ENCODE measurements around the gene LRRC47.

Gene LRRC47

GRCh38 chr1:3756394-3756793, 39.9 kb downstream of the LRRC47 start:
- no peak for TF ChIP-seq CTCF (IDR thresholded peaks at IDR 0.05; ENCODE audit: low read length)
- no peak for TF ChIP-seq EZH2phosphoT487 (IDR thresholded peaks at IDR 0.05; ENCODE audit: low read length)
- TF ChIP-seq EZH2 (optimal IDR thresholded peaks at IDR 0.05; ENCODE audit: low read depth, low read length), result no peak
- no peaks in the 10 kb centered on the region for H3K9me2 ChIP-seq (replicated peaks; ENCODE audit: insufficient read depth, low read length)
- H3K4me3 ChIP-seq (ENCODE audit: low read length), result no peak overlapping the region
- H3K4me1 ChIP-seq (ENCODE audit: low read length), result no peaks in the 10 kb centered on the region
- H3F3A ChIP-seq (ENCODE audit: insufficient read depth, low read length), result no peaks in the 10 kb centered on the region
- no peak overlapping the region for H3K9ac ChIP-seq (ENCODE audit: low read length)
- no peaks in the 10 kb centered on the region for H3K36me3 ChIP-seq (replicated peaks; ENCODE audit: insufficient read depth, low read length)
- no peak overlapping the region for H2AFZ ChIP-seq (ENCODE audit: low read length)
- no peak overlapping the region for H3K27ac ChIP-seq (ENCODE audit: low read length)
- H3K9me3 ChIP-seq (replicated peaks; ENCODE audit: insufficient read depth, low read length), result no peaks in the 10 kb centered on the region
- H3K4me2 ChIP-seq (ENCODE audit: low read depth, low read length), result no peak overlapping the region
- no peaks in the 10 kb centered on the region for H3K79me2 ChIP-seq (ENCODE audit: low read length)
- H4K20me1 ChIP-seq (ENCODE audit: insufficient read depth, low read length), result no peaks in the 10 kb centered on the region
- peaks cover 79% of the 10 kb centered on the region for H3K27me3 ChIP-seq (replicated peaks; ENCODE audit: insufficient read depth, low read length)
- DNase-seq, result no peak

- Histone ChIP-seq H3K4me1 (ENCODE audit: low read length) (no peaks in the 10 kb centered on the region), H3K9me3 (replicated peaks; ENCODE audit: insufficient read depth, low read length) (no peaks in the 10 kb centered on the region), H3K36me3 (replicated peaks; ENCODE audit: insufficient read depth, low read length) (no peaks in the 10 kb centered on the region), H3K9me2 (replicated peaks; ENCODE audit: insufficient read depth, low read length) (no peaks in the 10 kb centered on the region), H3K27me3 (replicated peaks; ENCODE audit: insufficient read depth, low read length) (peaks cover 75% of the 10 kb centered on the region), H2AFZ (ENCODE audit: low read length) (no peak overlapping the region), H3K9ac (ENCODE audit: low read length) (no peak overlapping the region), H3K27ac (ENCODE audit: low read length) (no peak overlapping the region), H3K4me3 (ENCODE audit: low read length) (no peak overlapping the region), H3K79me2 (ENCODE audit: low read length) (no peaks in the 10 kb centered on the region), H4K20me1 (ENCODE audit: insufficient read depth, low read length) (no peaks in the 10 kb centered on the region), H3K4me2 (ENCODE audit: low read depth, low read length) (no peak overlapping the region), H3F3A (ENCODE audit: insufficient read depth, low read length) (no peaks in the 10 kb centered on the region)
- no peak for TF ChIP-seq EZH2 (optimal IDR thresholded peaks at IDR 0.05; ENCODE audit: low read depth, low read length)
- no peak for TF ChIP-seq EZH2phosphoT487 (IDR thresholded peaks at IDR 0.05; ENCODE audit: low read length)
- no peak for TF ChIP-seq CTCF (IDR thresholded peaks at IDR 0.05; ENCODE audit: low read length)
- no peak for DNase-seq
Observed at GRCh38 chr1:3753656-3754454, 42.4 kb downstream of the LRRC47 start.

- H3K9me3 ChIP-seq (replicated peaks; ENCODE audit: insufficient read depth, low read length), result no peaks in the 10 kb centered on the region
- H4K20me1 ChIP-seq (ENCODE audit: insufficient read depth, low read length), result no peaks in the 10 kb centered on the region
- no peaks in the 10 kb centered on the region for H3K79me2 ChIP-seq (ENCODE audit: low read length)
- peak within 1 kb of the TSS; percentile 10; the same call in 1 of the 2 replicates for H3K4me2 ChIP-seq (ENCODE audit: low read depth, low read length)
- TF ChIP-seq EZH2 (optimal IDR thresholded peaks at IDR 0.05; ENCODE audit: low read depth, low read length) (no peak), EZH2phosphoT487 (IDR thresholded peaks at IDR 0.05; ENCODE audit: low read length) (no peak), CTCF (IDR thresholded peaks at IDR 0.05; ENCODE audit: low read length) (no peak)
- no peak within 1 kb of the TSS for H3K27ac ChIP-seq (ENCODE audit: low read length)
- H3K9ac ChIP-seq (ENCODE audit: low read length), result no peak within 1 kb of the TSS
- no peak within 1 kb of the TSS for H2AFZ ChIP-seq (ENCODE audit: low read length)
- H3K27me3 ChIP-seq (replicated peaks; ENCODE audit: insufficient read depth, low read length), result peaks cover 75% of the 10 kb centered on the region
- H3K4me1 ChIP-seq (ENCODE audit: low read length), result peaks cover 5% of the 10 kb centered on the region; the same call in 1 of the 2 replicates
- no peak within 1 kb of the TSS for H3K4me3 ChIP-seq (ENCODE audit: low read length)
- no peaks in the 10 kb centered on the region for H3K36me3 ChIP-seq (replicated peaks; ENCODE audit: insufficient read depth, low read length)
- H3K9me2 ChIP-seq (replicated peaks; ENCODE audit: insufficient read depth, low read length), result no peaks in the 10 kb centered on the region
- DNase-seq, result no peak
- no peaks in the 10 kb centered on the region for H3F3A ChIP-seq (ENCODE audit: insufficient read depth, low read length)
Observed at GRCh38 chr1:3752400-3752945, 43.8 kb downstream of the LRRC47 start, which contains the start of gene CCDC27. TSS of gene CCDC27 (plus strand) at chr1:3752450. CDS start at chr1:3752482, 32 bp downstream.
